A549 (cell line): ENCODE data around the gene PRRG2. TPM values are rescaled to one million over a fixed set of nuclear protein-coding genes. Genes with fewer than 3 reads are reported as not detected.

Experiments
- ATAC-seq, 2 experiments: fragments of 200-7000 bp in 1 of 2; fragments of >200 bp in 1 of 2; cut with Nextera tagmentation in 1 of 2; cut with Tn5 transposase in 1 of 2; 3 replicates each; pipeline versions ENCODE4 v1.8.0 to v1.9.1; 2018 to 2020; ENCODE audit warnings: mild to moderate bottlenecking in 1 of 2, moderate library complexity in 1 of 2
- CTCF ChIA-PET: fragments of 300-600 bp; sonication (Branson Sonifier 250); formaldehyde crosslinking; extraction: SDS; loops from one replicate; lab custom pipeline; 2021; ENCODE audit warnings: antibody characterized with exemption, inconsistent platforms; lab: Yijun Ruan, JAX
- POLR2A ChIA-PET: fragments of 350-600 bp; formaldehyde crosslinking; extraction: SDS; loops from one replicate; lab custom pipeline; 2021; ENCODE audit warnings: antibody characterized with exemption, inconsistent platforms; lab: Yijun Ruan, JAX
- DNase-seq, 2 experiments: peaks; one replicate each; pipeline versions ENCODE4 v3.0.0 to v3.0.0-alpha.2; 2011 to 2016; ENCODE audit warnings: low read depth in 1 of 2, low spot score in 1 of 2
- FAIRE-seq: peaks from 2 replicates; lab custom pipeline; 2011; peaks lifted over from hg19 to GRCh38; lab: Jason Lieb, UNC
- H3K27ac ChIP-seq, 2 experiments: fragments of >200 bp; sonication (Bioruptor Twin); formaldehyde crosslinking; 3 replicates each; pipeline ENCODE4 v1.5.1; 2016 to 2017
- H3K4me1 ChIP-seq: fragments of >200 bp; sonication (Bioruptor Twin); formaldehyde crosslinking; 3 replicates; pipeline ENCODE4 v1.6.1; 2016
- H3K4me2 ChIP-seq: fragments of >200 bp; sonication (Bioruptor Twin); formaldehyde crosslinking; 3 replicates; pipeline ENCODE4 v1.6.1; 2016
- H3K4me3 ChIP-seq: fragments of >200 bp; sonication (Bioruptor Twin); formaldehyde crosslinking; 3 replicates; pipeline ENCODE4 v1.5.1; 2016
- H3K9me3 ChIP-seq: fragments of >200 bp; sonication (Bioruptor Twin); formaldehyde crosslinking; 3 replicates; pipeline ENCODE4 v1.6.1; 2016
- CBX2 ChIP-seq: fragments of 200-600 bp; sonication (generic); IDR thresholded peaks from 2 replicates; pipeline ENCODE4 v1.6.1; 2016; ENCODE audit warnings: low read depth, mild to moderate bottlenecking, borderline replicate concordance
- CBX8 ChIP-seq: fragments of 200-600 bp; sonication (generic); IDR thresholded peaks from 2 replicates; pipeline ENCODE4 v1.6.1; 2016
- EHF ChIP-seq: fragments of 250-450 bp; sonication (Bioruptor Pico); IDR thresholded peaks from 2 replicates; pipeline ENCODE4 v1.5.0; 2020; ENCODE audit warnings: mild to moderate bottlenecking
- EP300 ChIP-seq, 2 experiments: fragments of >200 bp; sonication (Bioruptor Twin); formaldehyde crosslinking; IDR thresholded peaks; 2 replicates in 1 of 2; 3 replicates in 1 of 2; pipeline ENCODE4 v1.6.1; 2016 to 2017
- ESRRA ChIP-seq: fragments of 150-350 bp; IDR thresholded peaks from 2 replicates; pipeline ENCODE4 v1.6.1; 2014; ENCODE audit warnings: mild to moderate bottlenecking, low read length, borderline replicate concordance
- FOSB ChIP-seq: fragments of 250-450 bp; sonication (Bioruptor Pico); IDR thresholded peaks from 2 replicates; pipeline ENCODE4 v1.5.0; 2020; ENCODE audit warnings: mild to moderate bottlenecking, moderate library complexity
- FOSL2 ChIP-seq, 2 experiments: fragments of 450-650 bp in 1 of 2; fragments of >200 bp in 1 of 2; sonication (Bioruptor Twin) in 1 of 2; formaldehyde crosslinking; IDR thresholded peaks; 2 replicates each; pipeline versions ENCODE4 v1.5.0 to v1.6.1; 2016 to 2020; ENCODE audit warnings: mild to moderate bottlenecking in 1 of 2, moderate library complexity in 1 of 2
- GATA3 ChIP-seq: IDR thresholded peaks from 2 replicates; pipeline ENCODE4 v1.6.1; 2012; ENCODE audit warnings: borderline replicate concordance
- HOXA7 ChIP-seq: fragments of 250-450 bp; sonication (Bioruptor Pico); IDR thresholded peaks from 2 replicates; pipeline ENCODE4 v1.5.0; 2020; ENCODE audit warnings: mild to moderate bottlenecking, moderate library complexity
- KDM1A ChIP-seq: fragments of 200-600 bp; sonication (generic); IDR thresholded peaks from 2 replicates; pipeline ENCODE4 v1.6.1; 2016; ENCODE audit warnings: low read depth, mild to moderate bottlenecking
- KDM5A ChIP-seq: fragments of 200-600 bp; sonication (generic); IDR thresholded peaks from 2 replicates; pipeline ENCODE4 v1.6.1; 2016; ENCODE audit warnings: antibody characterized with exemption, mild to moderate bottlenecking
- NPAS2 ChIP-seq: fragments of 250-450 bp; sonication (Bioruptor Pico); IDR thresholded peaks from 2 replicates; pipeline ENCODE4 v1.8.0; 2022; ENCODE audit warnings: mild to moderate bottlenecking, moderate library complexity, borderline replicate concordance
- PHF8 ChIP-seq: fragments of 200-600 bp; sonication (generic); IDR thresholded peaks from 2 replicates; pipeline ENCODE4 v1.6.1; 2016; ENCODE audit warnings: low read depth, mild to moderate bottlenecking, antibody characterized with exemption, moderate library complexity, borderline replicate concordance
- POLR2A ChIP-seq: IDR thresholded peaks from 2 replicates; pipeline ENCODE4 v1.6.1; 2012; ENCODE audit warnings: mild to moderate bottlenecking, low read length
- RARB ChIP-seq: fragments of 250-450 bp; sonication (Bioruptor Pico); IDR thresholded peaks from 2 replicates; pipeline ENCODE4 v1.8.0; 2021; ENCODE audit warnings: mild to moderate bottlenecking, moderate library complexity
- RFX5 ChIP-seq: fragments of 450-650 bp; IDR thresholded peaks from 2 replicates; pipeline ENCODE4 v1.7.1; 2014; ENCODE audit warnings: antibody characterized with exemption, mild to moderate bottlenecking, moderate library complexity
- RNF2 ChIP-seq: fragments of 200-600 bp; sonication (generic); IDR thresholded peaks from 2 replicates; pipeline ENCODE4 v1.6.1; 2016; ENCODE audit warnings: low read depth, mild to moderate bottlenecking, antibody characterized with exemption, moderate library complexity, borderline replicate concordance
- SMC3 ChIP-seq: fragments of >200 bp; sonication (Bioruptor Twin); formaldehyde crosslinking; IDR thresholded peaks from 3 replicates; pipeline ENCODE4 v1.6.1; 2018; ENCODE audit warnings: inconsistent platforms
- SREBF2 ChIP-seq: fragments of 450-650 bp; IDR thresholded peaks from 2 replicates; pipeline ENCODE4 v1.6.1; 2014; ENCODE audit warnings: mild to moderate bottlenecking, moderate library complexity
- TP53 ChIP-seq: fragments of 250-450 bp; sonication (Bioruptor Pico); IDR thresholded peaks from 2 replicates; pipeline ENCODE4 v1.5.0; 2021; ENCODE audit warnings: mild to moderate bottlenecking, moderate library complexity
- ZFP36 ChIP-seq: fragments of 450-650 bp; IDR thresholded peaks from 2 replicates; pipeline ENCODE4 v1.6.1; 2014; ENCODE audit warnings: borderline replicate concordance; ENCODE audit not compliant: partially characterized antibody
- ZNF302 ChIP-seq: fragments of 250-450 bp; sonication (Bioruptor Pico); IDR thresholded peaks from 2 replicates; pipeline ENCODE4 v1.9.0; 2021; ENCODE audit warnings: inconsistent platforms, mild to moderate bottlenecking, moderate library complexity
- WGBS: methylation state at CpG from one replicate; pipeline ENCODE4 v1.1.6; 2017; ENCODE audit errors: missing lambda C conversion rate; 5-methylcytosine and 5-hydroxymethylcytosine counted together
- polyA plus RNA-seq, 4 experiments: library from polyadenylated mRNA; depleted of rRNA in 3 of 4; stranded (reverse); fragments of >200 nt; fragmentation: RNase III in 1 of 4; extraction: RNeasy Plus Mini Kit Qiagen cat#74134 plus additional on column Dnase treatment in 1 of 4; gene quantifications; 2 replicates in 3 of 4; 3 replicates in 1 of 4; pipeline ENCODE4 v1.2.3, GENCODE V29; 2011 to 2017
- TF ChIP-seq, protein P1 (sequence below): fragments of >200 bp; sonication (Bioruptor Twin); formaldehyde crosslinking; IDR thresholded peaks from 3 replicates; pipeline ENCODE4 v1.5.1; 2016
- TF ChIP-seq, protein P2 (sequence below): fragments of >200 bp; sonication (Bioruptor Twin); formaldehyde crosslinking; IDR thresholded peaks from 3 replicates; pipeline ENCODE4 v1.6.1; 2016
- TF ChIP-seq, protein P3 (sequence below): IDR thresholded peaks from 2 replicates; pipeline ENCODE4 v1.6.1; 2012; ENCODE audit warnings: low read depth, borderline replicate concordance
- TF ChIP-seq, protein P4 (sequence below): fragments of 250-450 bp; sonication (Bioruptor Pico); IDR thresholded peaks from 2 replicates; pipeline ENCODE4 v1.5.0; 2021; ENCODE audit warnings: mild to moderate bottlenecking, moderate library complexity, borderline replicate concordance
- TF ChIP-seq, protein P5 (sequence below): IDR thresholded peaks from 2 replicates; pipeline ENCODE4 v1.6.1; 2012
- TF ChIP-seq, protein P6 (sequence below): fragments of >200 bp; sonication (Bioruptor Twin); formaldehyde crosslinking; IDR thresholded peaks from 2 replicates; pipeline ENCODE4 v1.6.1; 2016

The PRRG2 gene
- polyA plus RNA-seq, 2 of the 4 experiments (the other 2 are of a cell fraction), result 0.53 to 1.0 TPM

DNA sequence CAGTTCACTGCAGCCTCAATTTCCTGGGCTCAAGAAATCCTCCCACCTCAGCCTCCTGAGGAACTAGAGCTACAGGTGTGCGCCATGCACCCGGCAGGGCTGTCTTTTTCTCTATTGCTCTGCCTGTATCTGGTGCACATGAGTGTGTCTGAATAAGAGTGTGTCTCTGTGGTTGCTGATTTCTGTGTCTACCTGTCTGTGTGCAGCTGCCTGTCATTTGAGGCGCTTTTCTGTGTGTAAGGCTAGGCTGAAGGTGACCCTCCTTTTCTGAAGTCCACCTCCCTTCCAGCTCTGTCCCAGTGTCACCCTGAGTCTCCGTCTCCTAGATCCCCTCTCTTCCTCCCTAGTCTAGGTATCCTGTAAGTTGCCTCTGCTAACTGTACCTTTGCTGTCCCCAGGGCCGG is 8.4 kb downstream of the PRRG2 start:
- no peak for FAIRE-seq
- CTCF ChIA-PET, result interaction anchor here (0.7 to 3.3 kb wide), 4 partner anchors 9 to 81 kb away, joined by 3 to 18 read pairs (median 4); partner anchors contain the start of gene NOSIP
- H3K9me3 ChIP-seq, result no peaks in the 10 kb centered on the region
- peak in 1 of 2 experiments; percentile 0; a peak in 1 of 6 replicates for ATAC-seq
- DNase-seq, result no peak
- no peak overlapping the region; the same call in 2 of the 3 replicates for H3K4me3 ChIP-seq
- POLR2A ChIA-PET, result interaction anchor here (1.1 to 3.1 kb wide), 6 partner anchors 9 to 93 kb away, joined by 3 to 45 read pairs (median 6); partner anchors contain the start of genes NOSIP, PRRG2, RPS11 and RRAS
- 70% methylated on average over 5 of the region's 5 CpGs for WGBS
- peak overlapping the region; percentile 93 for H3K4me2 ChIP-seq
- peaks cover 11% of the 10 kb centered on the region for H3K4me1 ChIP-seq
- no peak for TF ChIP-seq RNF2
- TF ChIP-seq SREBF2, result no peak
- TF ChIP-seq EP300 (IDR thresholded peaks at IDR 0.05), result no peak
- TF ChIP-seq ZFP36, result no peak
- no peak for TF ChIP-seq NPAS2 (CRISPR knock-in tag)
- TF ChIP-seq FOSB (CRISPR knock-in tag), result no peak
- TF ChIP-seq HOXA7 (CRISPR knock-in tag), result no peak
- TF ChIP-seq EHF (CRISPR knock-in tag), result no peak
- TF ChIP-seq RARB, result no peak
- TF ChIP-seq CBX8, result no peak
- TF ChIP-seq, protein P1, sequence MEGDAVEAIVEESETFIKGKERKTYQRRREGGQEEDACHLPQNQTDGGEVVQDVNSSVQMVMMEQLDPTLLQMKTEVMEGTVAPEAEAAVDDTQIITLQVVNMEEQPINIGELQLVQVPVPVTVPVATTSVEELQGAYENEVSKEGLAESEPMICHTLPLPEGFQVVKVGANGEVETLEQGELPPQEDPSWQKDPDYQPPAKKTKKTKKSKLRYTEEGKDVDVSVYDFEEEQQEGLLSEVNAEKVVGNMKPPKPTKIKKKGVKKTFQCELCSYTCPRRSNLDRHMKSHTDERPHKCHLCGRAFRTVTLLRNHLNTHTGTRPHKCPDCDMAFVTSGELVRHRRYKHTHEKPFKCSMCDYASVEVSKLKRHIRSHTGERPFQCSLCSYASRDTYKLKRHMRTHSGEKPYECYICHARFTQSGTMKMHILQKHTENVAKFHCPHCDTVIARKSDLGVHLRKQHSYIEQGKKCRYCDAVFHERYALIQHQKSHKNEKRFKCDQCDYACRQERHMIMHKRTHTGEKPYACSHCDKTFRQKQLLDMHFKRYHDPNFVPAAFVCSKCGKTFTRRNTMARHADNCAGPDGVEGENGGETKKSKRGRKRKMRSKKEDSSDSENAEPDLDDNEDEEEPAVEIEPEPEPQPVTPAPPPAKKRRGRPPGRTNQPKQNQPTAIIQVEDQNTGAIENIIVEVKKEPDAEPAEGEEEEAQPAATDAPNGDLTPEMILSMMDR, result no peak
- TF ChIP-seq CBX2, result no peak
- TF ChIP-seq FOSL2 (IDR thresholded peaks at IDR 0.05), result no peak
- no peak for TF ChIP-seq FOSL2 (CRISPR knock-in tag; IDR thresholded peaks at IDR 0.05)
- no peak for TF ChIP-seq RFX5
- TF ChIP-seq ESRRA, result no peak
- TF ChIP-seq, protein P2, sequence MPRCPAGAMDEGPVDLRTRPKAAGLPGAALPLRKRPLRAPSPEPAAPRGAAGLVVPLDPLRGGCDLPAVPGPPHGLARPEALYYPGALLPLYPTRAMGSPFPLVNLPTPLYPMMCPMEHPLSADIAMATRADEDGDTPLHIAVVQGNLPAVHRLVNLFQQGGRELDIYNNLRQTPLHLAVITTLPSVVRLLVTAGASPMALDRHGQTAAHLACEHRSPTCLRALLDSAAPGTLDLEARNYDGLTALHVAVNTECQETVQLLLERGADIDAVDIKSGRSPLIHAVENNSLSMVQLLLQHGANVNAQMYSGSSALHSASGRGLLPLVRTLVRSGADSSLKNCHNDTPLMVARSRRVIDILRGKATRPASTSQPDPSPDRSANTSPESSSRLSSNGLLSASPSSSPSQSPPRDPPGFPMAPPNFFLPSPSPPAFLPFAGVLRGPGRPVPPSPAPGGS, result no peak
- no peak for TF ChIP-seq SMC3
- no peak for TF ChIP-seq ZNF302 (CRISPR knock-in tag)
- TF ChIP-seq, protein P3, sequence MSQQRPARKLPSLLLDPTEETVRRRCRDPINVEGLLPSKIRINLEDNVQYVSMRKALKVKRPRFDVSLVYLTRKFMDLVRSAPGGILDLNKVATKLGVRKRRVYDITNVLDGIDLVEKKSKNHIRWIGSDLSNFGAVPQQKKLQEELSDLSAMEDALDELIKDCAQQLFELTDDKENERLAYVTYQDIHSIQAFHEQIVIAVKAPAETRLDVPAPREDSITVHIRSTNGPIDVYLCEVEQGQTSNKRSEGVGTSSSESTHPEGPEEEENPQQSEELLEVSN, result no peak
- H3K27ac ChIP-seq, result peak overlapping the region; percentile 14 to 72; a peak in 3 of 6 replicates

DNA sequence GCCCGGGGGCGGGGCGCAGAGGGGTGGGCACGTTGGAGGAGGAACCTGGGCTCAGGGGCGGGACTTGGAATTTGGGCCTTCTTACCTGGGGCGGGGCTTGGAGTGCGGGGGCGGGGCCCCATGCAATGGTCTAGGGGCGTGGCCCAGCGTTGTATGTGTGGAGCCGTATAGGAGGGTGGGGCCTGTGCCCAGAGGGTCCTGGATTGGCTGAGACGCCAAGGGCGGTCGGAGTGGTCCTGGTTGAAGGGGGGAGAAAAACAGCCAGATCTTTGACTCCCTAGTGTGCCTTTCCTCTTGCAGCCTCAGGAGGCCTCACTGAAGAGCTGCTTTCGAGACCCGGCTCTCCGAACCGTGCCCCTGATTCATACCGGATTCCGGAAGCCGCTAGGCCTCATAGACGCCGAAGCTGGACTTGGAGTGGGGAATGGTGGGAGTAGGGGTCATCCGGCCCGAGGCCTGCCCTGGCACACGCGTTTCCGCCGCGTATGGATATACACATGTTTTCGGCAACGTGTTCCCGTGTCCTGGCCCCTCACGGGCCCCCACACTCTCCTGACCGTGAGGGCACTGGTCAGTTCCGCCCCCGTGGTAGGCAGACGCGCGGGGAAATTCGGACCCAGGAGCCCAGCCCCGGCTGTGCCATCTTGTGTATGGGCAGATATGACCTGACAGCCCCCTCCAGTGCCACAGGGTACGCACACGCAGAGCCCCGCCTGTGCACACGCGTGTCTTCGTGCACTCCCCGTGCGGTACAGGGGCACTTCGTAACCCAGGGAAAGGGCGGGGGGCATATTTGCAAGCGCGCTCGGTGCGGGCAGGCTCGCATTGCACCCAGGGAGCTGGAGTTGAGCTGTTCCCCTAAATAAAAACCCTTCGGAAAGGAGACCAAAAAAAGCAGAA is 9.2 kb downstream of the PRRG2 start:
- ATAC-seq (peak; percentile 49 to 84), DNase-seq (peak; percentile 97 to 99), FAIRE-seq (peak; percentile 13)
- under 1% methylated on average over 41 of the region's 58 CpGs for WGBS
- Histone ChIP-seq H3K9me3 (no peaks in the 10 kb centered on the region), H3K4me3 (peak overlapping the region; percentile 63), H3K4me2 (peak overlapping the region; percentile 93), H3K4me1 (peaks cover 11% of the 10 kb centered on the region), H3K27ac (peak overlapping the region; percentile 97 to 99)
- CTCF ChIA-PET, result interaction anchor here (0.7 to 3.3 kb wide), 4 partner anchors 10 to 91 kb away, joined by 3 to 18 read pairs (median 4); partner anchors contain the start of genes NOSIP and PRRG2
- POLR2A ChIA-PET, result interaction anchor here (0.6 to 3.1 kb wide), 7 partner anchors 10 to 94 kb away, joined by 3 to 45 read pairs (median 5); partner anchors contain the start of genes NOSIP, PRRG2, RPS11 and RRAS
- TF ChIP-seq KDM5A, result no peak
- TF ChIP-seq TP53, result no peak
- TF ChIP-seq ZFP36, result no peak
- TF ChIP-seq KDM1A, result no peak
- TF ChIP-seq, protein P4, sequence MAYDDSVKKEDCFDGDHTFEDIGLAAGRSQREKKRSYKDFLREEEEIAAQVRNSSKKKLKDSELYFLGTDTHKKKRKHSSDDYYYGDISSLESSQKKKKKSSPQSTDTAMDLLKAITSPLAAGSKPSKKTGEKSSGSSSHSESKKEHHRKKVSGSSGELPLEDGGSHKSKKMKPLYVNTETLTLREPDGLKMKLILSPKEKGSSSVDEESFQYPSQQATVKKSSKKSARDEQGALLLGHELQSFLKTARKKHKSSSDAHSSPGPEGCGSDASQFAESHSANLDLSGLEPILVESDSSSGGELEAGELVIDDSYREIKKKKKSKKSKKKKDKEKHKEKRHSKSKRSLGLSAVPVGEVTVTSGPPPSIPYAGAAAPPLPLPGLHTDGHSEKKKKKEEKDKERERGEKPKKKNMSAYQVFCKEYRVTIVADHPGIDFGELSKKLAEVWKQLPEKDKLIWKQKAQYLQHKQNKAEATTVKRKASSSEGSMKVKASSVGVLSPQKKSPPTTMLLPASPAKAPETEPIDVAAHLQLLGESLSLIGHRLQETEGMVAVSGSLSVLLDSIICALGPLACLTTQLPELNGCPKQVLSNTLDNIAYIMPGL (CRISPR knock-in tag), result no peak
- no peak for TF ChIP-seq EHF (CRISPR knock-in tag)
- TF ChIP-seq, protein P5, sequence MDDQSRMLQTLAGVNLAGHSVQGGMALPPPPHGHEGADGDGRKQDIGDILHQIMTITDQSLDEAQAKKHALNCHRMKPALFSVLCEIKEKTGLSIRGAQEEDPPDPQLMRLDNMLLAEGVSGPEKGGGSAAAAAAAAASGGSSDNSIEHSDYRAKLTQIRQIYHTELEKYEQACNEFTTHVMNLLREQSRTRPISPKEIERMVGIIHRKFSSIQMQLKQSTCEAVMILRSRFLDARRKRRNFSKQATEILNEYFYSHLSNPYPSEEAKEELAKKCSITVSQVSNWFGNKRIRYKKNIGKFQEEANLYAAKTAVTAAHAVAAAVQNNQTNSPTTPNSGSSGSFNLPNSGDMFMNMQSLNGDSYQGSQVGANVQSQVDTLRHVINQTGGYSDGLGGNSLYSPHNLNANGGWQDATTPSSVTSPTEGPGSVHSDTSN, result peak; percentile 22; the same call in 1 of the 2 replicates
- TF ChIP-seq GATA3, result peak; percentile 28; the same call in 1 of the 2 replicates
- peak; percentile 75 for TF ChIP-seq POLR2A
- TF ChIP-seq FOSB (CRISPR knock-in tag), result no peak
- peak; percentile 39; the same call in 1 of the 2 replicates for TF ChIP-seq PHF8
- TF ChIP-seq, protein P6, sequence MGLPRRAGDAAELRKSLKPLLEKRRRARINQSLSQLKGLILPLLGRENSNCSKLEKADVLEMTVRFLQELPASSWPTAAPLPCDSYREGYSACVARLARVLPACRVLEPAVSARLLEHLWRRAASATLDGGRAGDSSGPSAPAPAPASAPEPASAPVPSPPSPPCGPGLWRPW, result no peak
- no peak for TF ChIP-seq NPAS2 (CRISPR knock-in tag)
- TF ChIP-seq ESRRA, result no peak
